MG63 (cell line): ENCODE data around the gene TBX4. TPM values are rescaled to one million over a fixed set of nuclear protein-coding genes. Genes with fewer than 3 reads are reported as not detected.
"Not testable (repeated sequence)": the region's sequence is repeated elsewhere in the genome, so short reads cannot be mapped to it uniquely, and the experiment has no call there.

Source experiments
- DNase-seq: peaks from one replicate; pipeline ENCODE4 v3.0.0-alpha.2; 2020
- H3K27me3 ChIP-seq: fragments of 250-450 bp; sonication (Bioruptor Pico); 2 replicates; pipeline ENCODE4 v1.5.1; 2020; ENCODE audit warnings: mild to moderate bottlenecking, moderate library complexity
- H3K36me3 ChIP-seq: fragments of 250-450 bp; sonication (Bioruptor Pico); 2 replicates; pipeline ENCODE4 v1.5.1; 2020; ENCODE audit warnings: mild to moderate bottlenecking, moderate library complexity
- H3K4me3 ChIP-seq: fragments of 250-450 bp; sonication (Bioruptor Pico); 2 replicates; pipeline ENCODE4 v1.5.1; 2020; ENCODE audit warnings: mild to moderate bottlenecking, moderate library complexity
- H3K9me3 ChIP-seq: fragments of 250-450 bp; sonication (Bioruptor Pico); 2 replicates; pipeline ENCODE4 v1.5.1; 2020; ENCODE audit warnings: mild to moderate bottlenecking, moderate library complexity
- total RNA-seq: library from RNA; depleted of rRNA; stranded (reverse); fragments of >200 nt; shearing (Covaris generic); gene quantifications from 2 replicates; pipeline ENCODE4 v1.2.3, GENCODE V29; 2014; ENCODE audit warnings: low replicate concordance

TBX4 gene
- total RNA-seq, 1 experiment from 2014 or later, result 0.89 TPM

DNA sequence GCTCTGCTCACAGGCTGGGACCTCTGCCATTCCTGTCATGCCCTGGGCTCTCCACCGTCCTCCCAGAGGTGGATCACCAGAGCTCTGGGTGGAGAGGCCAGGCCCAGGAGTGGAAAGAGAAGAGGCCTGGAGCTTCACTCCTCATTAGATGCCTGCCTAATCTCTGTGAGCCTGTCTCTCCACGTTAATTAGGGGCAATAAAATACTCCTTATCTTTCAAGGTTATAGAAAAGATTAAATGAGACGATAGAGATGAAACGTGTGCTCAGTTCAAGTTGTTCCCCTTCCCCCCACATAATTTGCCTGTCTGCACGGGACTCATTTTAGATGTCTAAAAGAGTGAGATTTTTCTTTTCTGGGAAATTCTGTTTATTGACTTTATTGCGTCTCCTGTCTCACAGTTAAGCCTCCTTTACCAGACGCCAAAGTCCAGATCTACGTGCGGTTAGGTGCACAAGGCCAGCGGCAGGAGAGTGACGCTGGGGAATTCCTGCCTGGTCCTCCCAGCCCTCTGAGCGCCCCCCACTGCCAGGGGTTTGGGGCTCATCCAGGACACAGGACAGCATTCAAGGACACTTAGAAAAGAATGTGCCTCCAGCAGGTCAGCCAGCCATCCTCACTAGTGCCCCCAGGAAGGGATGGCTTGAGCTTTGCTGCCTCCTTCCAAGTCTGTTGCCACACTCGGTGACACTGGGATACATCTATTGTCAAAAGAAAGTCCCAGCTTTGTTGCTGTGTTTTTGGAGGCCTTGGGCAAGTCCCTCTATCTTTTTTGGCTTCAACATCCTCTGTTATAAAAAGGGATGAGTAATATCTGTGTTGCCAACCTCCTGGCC lies 42.3 kb downstream of the TBX4 start:
- Histone ChIP-seq H3K36me3 (no peaks in the 10 kb centered on the region), H3K27me3 (no peaks in the 10 kb centered on the region), H3K4me3 (no peak overlapping the region; the same call in 1 of the 2 replicates), H3K9me3 (no peaks in the 10 kb centered on the region)
- no peak for DNase-seq

DNA sequence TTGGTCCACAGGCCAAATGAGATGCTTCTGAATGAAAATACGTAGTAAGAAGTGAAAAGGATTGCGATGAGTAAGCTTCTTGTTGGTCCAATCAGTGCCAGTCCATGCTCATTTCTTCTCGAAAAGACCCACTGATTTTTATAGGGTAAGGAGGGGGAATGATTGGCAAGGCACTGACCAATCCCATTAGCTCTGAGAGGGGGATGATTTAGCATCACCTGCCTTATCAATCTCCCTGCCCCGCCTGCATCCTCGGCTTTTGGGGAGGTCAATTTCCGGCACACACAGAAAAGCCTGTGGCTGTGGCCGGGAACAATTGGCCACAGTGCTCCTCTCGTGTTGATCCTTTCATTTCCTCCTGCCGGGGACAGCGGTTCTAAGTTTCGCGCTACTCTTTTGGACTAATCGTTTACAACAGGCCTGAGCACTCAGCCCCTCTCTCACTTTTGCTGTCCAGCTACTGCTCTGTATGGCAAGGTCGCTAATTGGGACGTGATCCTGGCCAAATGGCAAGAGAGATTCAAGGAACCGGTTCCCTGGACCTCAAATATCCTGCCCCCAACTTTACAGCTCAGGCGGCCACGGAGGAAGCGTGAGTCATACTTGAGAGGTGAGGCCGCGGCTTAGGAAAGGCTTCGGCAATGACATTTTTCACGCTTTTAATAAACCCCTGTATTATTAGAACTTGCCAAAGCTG lies 43.1 kb downstream of the TBX4 start:
- Histone ChIP-seq H3K27me3 (no peaks in the 10 kb centered on the region), H3K4me3 (peak overlapping the region; percentile 40), H3K9me3 (no peaks in the 10 kb centered on the region), H3K36me3 (no peaks in the 10 kb centered on the region)
- peak; percentile 85 for DNase-seq

DNA sequence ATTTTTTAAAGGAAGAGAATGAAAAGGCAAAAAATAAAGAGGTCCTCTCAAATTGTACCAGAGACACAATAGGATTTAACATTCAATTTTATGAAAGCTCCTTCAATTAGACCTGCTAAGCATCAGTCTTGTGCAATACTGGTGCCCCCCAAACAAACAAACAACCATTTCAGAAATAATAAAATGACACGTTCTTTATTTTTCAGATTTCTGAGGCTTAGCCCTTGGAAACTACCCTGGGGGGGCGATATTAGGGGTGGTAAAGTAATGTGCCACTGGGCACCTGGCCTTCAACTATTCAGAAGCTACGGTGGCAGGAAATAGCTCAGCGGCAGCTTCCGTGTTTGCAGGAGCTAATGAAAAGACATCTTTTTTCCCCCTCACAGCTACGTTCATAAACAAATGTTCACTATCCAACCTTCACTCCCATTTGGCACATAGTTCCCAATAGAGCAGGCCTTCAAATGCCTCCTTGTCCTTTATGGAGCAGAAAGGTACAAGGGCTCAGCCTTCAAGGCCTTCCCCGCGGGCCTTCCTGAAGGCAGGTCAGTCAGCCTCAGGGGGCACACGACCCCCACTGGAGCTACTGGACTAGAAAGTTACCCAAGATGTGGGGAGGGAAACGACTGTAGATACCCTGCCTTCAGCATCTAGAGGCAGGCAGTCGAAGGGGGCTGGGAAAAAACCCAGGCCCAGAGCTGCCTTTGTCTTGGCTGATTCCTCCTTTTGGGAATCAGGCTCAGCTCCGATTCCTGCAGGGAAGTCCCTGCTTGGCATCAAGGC lies 44.1 kb downstream of the TBX4 start:
- Histone ChIP-seq H3K4me3 (peak overlapping the region; percentile 40), H3K9me3 (no peaks in the 10 kb centered on the region)

DNA sequence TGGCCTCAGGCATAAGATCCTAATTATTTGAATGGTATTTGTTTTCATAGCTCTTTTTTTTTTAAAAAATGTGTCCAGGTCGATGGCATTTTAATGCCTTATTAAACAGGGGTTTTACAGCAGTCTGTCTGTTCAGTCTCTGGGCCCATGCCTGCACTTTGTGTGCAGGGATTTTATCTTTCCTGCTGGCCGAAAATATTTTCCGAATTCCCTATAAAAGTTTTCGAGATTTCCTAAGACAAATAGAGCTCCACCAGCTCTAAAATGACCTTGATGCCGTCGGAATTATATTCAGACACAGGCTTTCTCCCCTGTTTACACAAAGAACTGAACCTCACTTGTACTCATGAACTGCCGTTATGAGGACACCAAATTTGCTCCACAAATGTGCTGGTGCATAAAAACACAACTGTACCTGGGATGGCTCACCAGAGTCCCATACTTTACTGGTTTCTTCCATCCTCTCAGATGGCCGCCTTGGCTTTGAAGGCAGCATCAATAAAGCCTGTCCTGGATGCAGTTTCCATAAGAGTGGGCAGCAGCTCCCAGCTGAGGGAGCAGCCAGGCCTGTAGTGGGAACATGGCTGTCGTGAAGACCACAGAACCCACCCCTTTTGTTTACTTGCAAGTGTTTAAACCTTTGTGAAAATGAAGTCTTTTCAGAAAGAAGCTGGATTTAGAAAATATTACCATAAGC lies 44.9 kb downstream of the TBX4 start:
- no peak for DNase-seq
- H3K27me3 ChIP-seq, result no peaks in the 10 kb centered on the region
- H3K9me3 ChIP-seq, result no peaks in the 10 kb centered on the region
- H3K36me3 ChIP-seq, result no peaks in the 10 kb centered on the region
- H3K4me3 ChIP-seq, result no peak overlapping the region

More for the DNA sequence above, 44.1 kb downstream of the TBX4 start:
- no peak for DNase-seq
- Histone ChIP-seq H3K36me3 (no peaks in the 10 kb centered on the region), H3K27me3 (no peaks in the 10 kb centered on the region)

DNA sequence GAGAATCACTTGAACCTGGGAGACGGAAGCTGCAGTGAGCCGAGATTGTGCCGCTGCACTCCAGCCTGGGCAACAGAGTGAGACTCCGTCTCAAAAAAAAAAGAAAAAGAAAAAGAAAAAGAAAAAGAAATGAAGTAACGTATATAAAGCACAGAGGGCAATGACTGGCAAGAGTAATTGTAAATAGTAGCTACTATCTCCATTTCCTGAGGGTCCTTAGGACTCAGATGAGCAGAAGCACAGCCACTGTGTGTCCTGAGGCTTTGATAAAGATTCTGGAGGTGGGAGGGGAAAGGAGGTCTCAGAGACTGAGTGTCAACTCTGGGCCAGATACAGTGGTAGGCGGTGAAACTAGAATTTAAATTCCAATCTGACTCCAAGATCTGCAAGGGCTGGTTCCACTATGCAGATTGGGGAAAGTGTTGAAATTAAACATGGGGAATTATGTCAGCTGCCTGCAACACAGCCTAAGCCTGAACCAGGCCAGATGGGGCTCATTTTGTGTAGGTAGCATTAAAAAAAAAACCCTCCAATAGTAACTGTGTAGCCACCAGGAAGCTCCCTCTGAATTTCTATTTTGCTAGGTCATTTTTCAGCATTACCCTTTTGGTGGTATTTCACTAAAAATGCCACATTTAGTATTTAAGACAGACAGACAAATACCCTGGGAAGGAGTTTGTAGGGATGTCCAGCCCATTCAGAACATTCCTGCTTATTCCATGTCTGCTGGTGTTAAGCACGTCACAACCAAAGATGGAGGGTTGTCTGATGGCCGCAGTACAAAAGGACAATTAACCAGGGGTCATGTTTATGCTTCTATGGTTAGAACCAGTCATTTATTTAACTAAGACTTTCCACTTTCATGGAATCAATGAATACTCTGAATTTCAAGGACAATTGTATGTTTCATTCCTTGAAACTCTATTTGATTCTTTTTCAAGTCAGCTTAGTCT lies 46.1 kb downstream of the TBX4 start:
- Histone ChIP-seq H3K36me3 (no peaks in the 10 kb centered on the region), H3K9me3 (no peaks in the 10 kb centered on the region), H3K27me3 (no peaks in the 10 kb centered on the region), H3K4me3 (no peak overlapping the region)
- no peak for DNase-seq

DNA sequence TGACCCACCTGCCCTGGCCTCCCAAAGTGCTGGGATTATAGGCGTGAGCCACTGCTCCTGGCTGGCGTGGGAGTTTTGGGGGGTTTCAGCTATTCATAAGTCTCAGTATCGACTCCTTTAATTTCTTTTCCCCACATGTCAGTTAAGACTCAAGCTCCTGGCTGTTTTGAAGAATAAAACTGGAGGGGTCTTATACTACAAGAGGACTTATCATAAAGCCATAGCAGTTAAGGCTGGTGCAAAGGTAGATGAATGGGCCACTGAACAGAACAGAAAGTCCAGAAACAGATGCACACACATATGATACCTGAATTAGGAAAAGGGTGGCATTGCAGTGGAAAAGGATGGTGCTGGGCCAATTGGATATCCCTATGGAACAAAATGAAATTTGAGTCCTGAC lies 47.4 kb downstream of the TBX4 start:
- no peak overlapping the region for H3K4me3 ChIP-seq
- no peak for DNase-seq
- H3K27me3 ChIP-seq, result no peaks in the 10 kb centered on the region
- H3K9me3 ChIP-seq, result no peaks in the 10 kb centered on the region
- H3K36me3 ChIP-seq, result no peaks in the 10 kb centered on the region

DNA sequence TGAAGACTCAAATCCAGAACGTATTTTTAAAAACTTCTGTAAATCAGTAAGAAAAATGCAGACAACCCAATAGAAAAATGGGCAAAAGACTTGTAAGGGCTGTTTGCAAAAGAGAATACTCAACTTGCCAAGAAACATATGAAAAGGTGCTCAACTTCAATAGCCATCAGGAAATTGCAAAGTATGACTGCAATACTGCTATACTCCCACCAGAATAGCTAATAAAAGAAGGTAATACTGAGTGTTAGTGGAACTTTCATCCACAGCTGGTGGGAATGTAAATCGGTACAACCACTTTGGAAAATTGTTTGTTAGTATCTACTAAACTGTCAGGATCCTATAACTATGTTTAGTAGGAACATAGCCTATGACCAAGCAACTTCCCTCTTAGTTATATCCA lies 48.1 kb downstream of the TBX4 start:
- DNase-seq, result no peak
- Histone ChIP-seq H3K27me3 (no peaks in the 10 kb centered on the region), H3K36me3 (no peaks in the 10 kb centered on the region), H3K4me3 (no peak overlapping the region), H3K9me3 (no peaks in the 10 kb centered on the region)

DNA sequence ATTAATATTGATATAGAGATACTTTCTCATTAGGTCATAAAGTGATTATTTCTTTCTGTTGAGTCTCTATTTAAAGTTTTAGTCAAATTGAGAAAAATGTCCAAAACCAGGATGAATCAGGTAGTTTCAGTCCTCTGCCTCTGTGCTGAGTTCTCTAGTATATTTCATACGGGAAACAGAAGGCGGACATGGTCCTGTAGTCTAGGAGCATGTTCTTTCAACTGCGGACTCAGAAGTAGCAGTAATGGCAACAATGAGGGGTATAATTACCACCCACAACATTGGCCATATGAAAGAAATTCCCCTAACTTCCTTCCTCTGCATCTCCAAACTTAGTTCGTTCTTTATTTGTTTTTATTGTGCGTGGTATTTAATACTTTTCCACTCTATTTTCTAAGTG lies 50.1 kb downstream of the TBX4 start:
- no peaks in the 10 kb centered on the region for H3K9me3 ChIP-seq
- H3K4me3 ChIP-seq, result no peak overlapping the region
- no peaks in the 10 kb centered on the region for H3K27me3 ChIP-seq
- no peaks in the 10 kb centered on the region for H3K36me3 ChIP-seq
- no peak for DNase-seq

DNA sequence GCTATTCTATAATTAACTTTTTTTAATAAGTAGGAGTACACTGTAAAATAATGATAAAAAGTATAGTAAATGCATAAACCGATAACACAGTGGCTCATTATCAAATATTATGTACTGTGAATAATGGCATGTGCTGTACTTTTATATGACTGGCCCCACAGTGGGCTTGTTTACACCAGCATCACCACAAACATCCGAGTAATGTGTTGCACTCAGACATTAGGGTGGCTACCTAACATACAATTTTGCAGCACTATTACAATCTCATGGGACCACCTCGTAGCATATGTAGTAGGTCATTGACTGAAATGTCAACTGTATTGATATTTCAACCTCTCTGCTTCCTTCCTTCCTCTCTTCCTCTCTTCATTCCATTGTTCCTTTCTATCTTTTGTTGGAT lies 51.7 kb downstream of the TBX4 start:
- H3K36me3 ChIP-seq, result no peaks in the 10 kb centered on the region
- no peak overlapping the region for H3K4me3 ChIP-seq
- H3K27me3 ChIP-seq, result no peaks in the 10 kb centered on the region
- H3K9me3 ChIP-seq, result no peaks in the 10 kb centered on the region
- no peak for DNase-seq

DNA sequence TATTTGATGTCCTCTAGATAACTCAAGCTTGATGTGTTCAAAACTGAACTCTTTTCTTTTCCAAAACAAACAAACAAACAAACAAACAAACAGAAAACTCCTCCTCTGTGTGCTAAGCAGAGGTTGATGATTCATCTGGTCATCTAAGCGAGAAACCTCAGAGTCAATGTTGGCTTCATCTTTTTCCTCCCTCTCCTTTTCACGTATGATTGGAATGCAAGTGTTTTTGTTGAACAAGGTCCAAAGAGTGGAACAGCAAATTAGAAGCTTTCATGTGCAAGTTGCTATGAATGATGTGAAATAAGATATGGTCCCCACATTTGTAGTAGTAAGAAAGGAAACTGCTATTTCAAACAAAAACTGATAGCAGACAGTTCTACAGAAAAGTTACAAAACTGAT lies 52.5 kb downstream of the TBX4 start:
- Histone ChIP-seq H3K27me3 (no peaks in the 10 kb centered on the region; the same call in 1 of the 2 replicates), H3K36me3 (no peaks in the 10 kb centered on the region), H3K4me3 (no peak overlapping the region), H3K9me3 (no peaks in the 10 kb centered on the region)
- no peak for DNase-seq

DNA sequence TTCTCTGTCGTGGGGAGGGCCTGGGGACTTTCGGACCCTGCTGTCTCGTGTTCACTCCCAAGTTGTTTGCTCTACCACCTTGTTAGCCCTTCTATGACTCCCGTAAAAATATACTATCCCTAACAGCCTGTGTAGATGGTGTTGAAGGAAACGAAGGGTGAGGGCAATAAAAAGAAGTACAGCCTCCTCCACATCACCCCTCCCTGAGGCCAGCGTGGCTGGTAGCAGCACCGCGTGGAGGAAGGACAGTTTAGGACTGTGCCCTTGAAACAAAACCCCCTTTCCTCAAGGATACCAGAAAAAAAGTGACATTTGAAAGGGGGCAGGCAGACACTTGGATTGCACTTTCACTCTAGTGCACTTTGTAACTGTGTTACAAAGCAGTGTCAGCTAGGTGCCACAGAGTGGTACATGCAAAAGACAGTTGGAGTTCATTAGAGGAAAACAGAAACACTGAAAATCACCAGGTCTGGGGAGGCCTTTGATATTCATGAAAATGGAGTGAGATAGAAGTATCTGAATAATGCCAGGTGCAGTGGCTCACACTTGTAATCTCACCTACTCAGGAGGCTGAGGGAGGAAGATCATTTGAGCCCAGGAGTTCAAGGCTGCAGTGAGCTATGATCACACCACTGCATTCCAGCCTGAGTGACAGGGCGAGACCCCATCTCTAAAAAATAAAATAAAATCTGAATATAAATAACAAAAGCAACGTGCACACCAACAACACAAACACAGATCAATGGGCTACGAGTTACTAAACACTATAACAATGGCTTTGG lies 53.8 kb downstream of the TBX4 start:
- no peak for DNase-seq
- Histone ChIP-seq H3K4me3 (no peak overlapping the region), H3K9me3 (no peaks in the 10 kb centered on the region), H3K27me3 (peaks cover 2% of the 10 kb centered on the region; the same call in 1 of the 2 replicates), H3K36me3 (no peaks in the 10 kb centered on the region)

DNA sequence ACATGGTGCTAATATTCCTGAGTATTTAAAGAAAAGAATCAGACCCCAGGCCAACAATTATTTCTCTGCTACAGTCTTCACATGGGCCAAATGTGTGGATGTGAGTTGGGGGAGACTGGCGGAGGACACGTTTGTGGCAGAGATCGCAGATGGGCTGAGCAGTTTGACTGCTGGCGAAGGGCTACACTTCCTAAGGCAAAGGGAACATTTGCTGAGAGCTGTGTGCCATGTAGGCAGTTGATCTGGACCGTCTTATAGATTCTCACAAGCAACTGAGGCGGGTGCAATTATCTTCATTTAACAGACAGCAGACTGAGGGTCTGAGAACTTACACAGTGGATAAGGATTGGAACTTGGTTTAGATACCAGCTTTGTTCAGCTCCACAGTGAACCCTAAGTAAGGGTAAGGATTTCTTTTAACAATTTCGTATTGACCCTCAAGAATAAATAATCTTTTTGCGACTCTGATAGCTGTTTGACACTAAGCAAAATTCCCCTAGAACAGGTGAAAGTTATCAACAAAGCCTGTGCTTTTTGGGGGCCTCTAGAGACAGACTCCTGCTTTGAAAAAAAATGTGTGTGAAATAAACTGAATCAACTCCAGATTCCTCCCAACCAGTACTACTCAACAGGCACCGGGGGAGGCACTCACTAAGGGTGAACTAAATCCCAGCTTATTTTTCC lies 55.3 kb downstream of the TBX4 start:
- Histone ChIP-seq H3K27me3 (peaks cover 2% of the 10 kb centered on the region; the same call in 1 of the 2 replicates), H3K4me3 (no peak overlapping the region), H3K9me3 (no peaks in the 10 kb centered on the region), H3K36me3 (no peaks in the 10 kb centered on the region)
- DNase-seq, result no peak

DNA sequence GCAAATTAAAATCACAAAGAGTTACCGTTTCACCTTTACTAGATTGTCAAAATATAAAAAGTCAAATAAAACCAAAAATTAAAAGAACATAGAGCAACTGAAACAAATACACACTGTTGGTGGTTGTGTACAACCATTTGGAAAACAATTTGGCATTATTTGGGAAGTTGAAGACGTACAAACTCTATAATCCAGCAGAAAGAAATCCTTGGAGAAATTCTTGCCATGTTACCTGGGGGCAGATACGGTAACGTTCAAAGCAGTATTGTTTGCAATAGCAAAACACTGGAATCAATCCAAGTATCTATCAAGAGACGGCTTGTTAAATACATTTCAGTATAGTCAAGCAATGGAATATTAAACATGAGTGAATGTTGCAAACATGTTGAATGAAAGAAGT lies 56.7 kb downstream of the TBX4 start:
- DNase-seq, result no peak
- no peak overlapping the region for H3K4me3 ChIP-seq
- no peaks in the 10 kb centered on the region for H3K36me3 ChIP-seq
- H3K9me3 ChIP-seq, result no peaks in the 10 kb centered on the region
- H3K27me3 ChIP-seq, result peaks cover 2% of the 10 kb centered on the region; the same call in 1 of the 2 replicates

DNA sequence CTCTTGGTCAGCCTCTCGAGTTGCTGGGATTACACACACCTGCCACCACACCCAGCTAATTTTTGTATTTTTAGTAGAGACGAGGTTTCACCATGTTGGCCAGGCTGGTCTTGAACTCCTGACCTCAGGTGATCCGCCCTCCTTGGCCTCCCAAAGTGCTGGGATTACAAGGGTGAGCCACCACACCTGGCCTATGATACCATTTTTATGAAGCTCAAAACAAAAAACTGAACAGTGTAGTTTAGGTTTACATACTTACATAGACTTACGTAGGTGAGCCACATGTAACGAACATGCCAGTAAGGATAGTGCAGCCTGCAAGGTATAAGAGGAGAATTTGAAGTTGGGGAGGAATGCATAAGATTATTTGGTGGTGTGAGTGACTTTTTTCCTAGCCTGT lies 57.2 kb downstream of the TBX4 start:
- H3K27me3 ChIP-seq, H3K9me3 ChIP-seq, DNase-seq, H3K36me3 ChIP-seq, H3K4me3 ChIP-seq: not testable (repeated sequence)
